Measurements from ENCODE around the gene STARD3. TPM values are rescaled to one million over a fixed set of nuclear protein-coding genes. Genes with fewer than 3 reads are reported as not detected.
"Not testable (repeated sequence)": the region's sequence is repeated elsewhere in the genome, so short reads cannot be mapped to it uniquely, and the experiment has no call there.

The STARD3 gene
- polyA plus RNA-seq, 4 donors: 41.7 to 58.7 (median 49.5) TPM

DNA sequence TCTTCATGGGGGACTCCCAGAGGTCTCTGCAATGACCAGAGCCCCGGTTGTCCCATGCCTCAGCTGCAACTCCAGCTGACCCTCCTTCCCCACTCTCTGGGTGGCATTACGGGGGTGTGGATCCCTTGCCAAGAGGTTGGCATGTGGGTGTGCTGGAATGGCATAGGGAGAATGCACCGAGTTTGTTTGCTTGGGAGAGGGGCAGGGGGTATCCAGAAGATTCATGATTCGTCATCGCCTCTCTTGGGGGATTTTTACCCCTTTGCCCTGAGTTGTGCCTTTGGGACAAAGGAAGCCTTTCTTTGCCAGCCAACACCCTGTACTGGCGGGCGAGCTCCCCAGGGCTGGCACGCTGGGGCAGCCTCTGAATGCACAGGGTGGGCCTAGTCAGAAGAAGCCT, 69.4 kb downstream of the STARD3 start:
- DNase-seq (ENCODE audit: low read depth in 4 of 4, low spot score in 3 of 4): no peak

DNA sequence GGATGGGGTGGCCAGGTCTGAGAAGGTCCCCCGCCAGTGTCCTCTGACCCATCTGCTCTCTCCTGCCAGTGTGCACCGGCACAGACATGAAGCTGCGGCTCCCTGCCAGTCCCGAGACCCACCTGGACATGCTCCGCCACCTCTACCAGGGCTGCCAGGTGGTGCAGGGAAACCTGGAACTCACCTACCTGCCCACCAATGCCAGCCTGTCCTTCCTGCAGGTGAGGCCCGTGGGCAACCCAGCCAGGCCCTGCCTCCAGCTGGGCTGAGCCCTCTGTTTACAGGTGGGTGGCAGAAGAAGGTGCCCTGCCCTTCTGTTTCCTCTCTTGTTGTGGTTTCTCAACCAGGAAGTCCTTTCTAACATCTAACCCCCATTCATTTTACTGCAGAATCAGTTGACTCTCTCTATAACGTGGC, 70.0 kb downstream of the STARD3 start:
- no peak for DNase-seq (ENCODE audit: low read depth in 4 of 4, low spot score in 3 of 4)

DNA sequence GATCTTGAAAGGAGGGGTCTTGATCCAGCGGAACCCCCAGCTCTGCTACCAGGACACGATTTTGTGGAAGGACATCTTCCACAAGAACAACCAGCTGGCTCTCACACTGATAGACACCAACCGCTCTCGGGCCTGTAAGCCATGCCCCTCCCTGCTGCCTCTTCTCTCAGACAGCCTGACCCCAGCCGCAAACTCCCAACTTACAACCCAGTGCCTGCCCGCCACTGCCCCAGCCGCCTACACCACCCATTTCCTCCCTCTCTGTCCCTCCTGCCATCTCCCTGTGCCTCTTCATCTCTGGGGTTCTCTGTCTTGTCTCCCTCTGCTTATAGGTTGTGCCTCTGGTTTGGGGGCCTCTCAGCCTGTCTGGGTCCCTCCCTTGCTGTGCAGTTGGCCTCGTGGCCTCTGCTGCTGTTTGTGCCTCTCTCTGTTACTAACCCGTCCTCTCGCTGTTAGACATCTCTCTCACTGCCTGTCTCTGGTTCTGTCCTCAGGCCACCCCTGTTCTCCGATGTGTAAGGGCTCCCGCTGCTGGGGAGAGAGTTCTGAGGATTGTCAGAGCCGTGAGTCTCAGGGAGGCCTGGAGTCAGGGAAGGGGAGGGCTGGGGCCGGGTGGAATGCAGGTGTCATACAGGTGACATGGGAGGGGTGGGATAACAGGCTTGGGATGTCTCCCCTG, 72.5 kb downstream of the STARD3 start:
- no peak for DNase-seq (ENCODE audit: low read depth in 4 of 4, low spot score in 3 of 4)

DNA sequence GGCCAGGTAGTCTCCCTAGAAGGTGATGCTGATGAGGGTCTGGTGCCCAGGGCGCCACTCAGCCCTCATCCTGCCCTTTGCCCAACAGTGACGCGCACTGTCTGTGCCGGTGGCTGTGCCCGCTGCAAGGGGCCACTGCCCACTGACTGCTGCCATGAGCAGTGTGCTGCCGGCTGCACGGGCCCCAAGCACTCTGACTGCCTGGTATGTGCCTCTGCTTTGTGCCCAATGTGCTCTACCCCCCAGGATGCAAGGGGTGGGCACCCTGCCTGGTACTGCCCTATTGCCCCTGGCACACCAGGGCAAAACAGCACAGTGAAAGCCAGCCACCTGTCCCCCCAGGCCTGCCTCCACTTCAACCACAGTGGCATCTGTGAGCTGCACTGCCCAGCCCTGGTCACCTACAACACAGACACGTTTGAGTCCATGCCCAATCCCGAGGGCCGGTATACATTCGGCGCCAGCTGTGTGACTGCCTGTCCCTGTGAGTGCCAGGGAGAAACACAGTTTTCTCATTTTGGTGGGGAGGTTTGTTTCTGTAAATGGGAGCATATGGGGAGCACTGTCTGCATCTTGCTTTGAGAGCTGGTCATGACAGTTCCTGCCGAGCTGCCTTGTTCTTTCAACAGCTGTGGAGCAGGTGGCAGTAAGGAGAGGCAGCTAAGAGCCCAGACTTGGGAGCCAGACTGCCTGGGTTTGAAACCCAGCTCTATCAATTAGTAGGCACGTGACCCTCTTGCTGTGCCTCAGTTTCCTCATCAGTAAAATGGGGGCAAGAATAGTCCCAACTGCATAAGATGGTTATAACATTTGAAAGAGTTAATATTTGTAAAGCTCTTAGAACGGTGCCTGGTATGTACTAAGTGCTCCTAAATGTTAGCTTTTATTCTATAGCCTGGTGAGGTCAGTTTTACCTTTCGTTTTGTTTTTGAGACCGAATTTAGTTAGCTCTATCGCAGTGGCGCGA, 73.3 kb downstream of the STARD3 start:
- no peak for DNase-seq (ENCODE audit: low read depth in 4 of 4, low spot score in 3 of 4)

DNA sequence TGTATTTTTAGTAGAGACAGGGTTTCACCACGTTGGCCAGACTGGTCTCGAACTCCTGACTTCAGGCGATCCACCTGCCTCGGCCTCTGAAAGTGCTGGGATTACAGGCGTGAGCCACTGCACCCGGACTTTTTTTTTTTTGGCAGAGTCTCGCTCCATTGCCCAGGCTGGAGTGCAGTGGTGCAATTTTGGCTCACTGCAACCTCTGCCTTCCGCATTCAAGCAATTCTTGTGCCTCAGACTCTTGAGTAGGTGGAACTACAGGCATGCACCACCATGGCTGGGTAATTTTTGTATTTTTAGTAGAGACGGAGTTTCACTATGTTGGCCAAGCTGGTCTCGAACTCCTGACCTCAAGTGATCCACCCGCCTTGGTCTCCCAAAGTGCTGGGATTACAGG, 74.1 kb downstream of the STARD3 start:
- not testable (repeated sequence) for DNase-seq (ENCODE audit: low read depth in 4 of 4, low spot score in 3 of 4)

DNA sequence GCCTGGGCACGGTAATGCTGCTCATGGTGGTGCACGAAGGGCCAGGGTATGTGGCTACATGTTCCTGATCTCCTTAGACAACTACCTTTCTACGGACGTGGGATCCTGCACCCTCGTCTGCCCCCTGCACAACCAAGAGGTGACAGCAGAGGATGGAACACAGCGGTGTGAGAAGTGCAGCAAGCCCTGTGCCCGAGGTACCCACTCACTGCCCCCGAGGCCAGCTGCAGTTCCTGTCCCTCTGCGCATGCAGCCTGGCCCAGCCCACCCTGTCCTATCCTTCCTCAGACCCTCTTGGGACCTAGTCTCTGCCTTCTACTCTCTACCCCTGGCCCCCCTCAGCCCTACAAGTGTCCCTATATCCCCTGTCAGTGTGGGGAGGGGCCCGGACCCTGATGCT, 74.9 kb downstream of the STARD3 start:
- DNase-seq (ENCODE audit: low read depth in 4 of 4, low spot score in 3 of 4): no peak

Other genes with a start within 250 kb of the STARD3 start
- gene FBXL20, start 235.5 kb upstream of the STARD3 start, polyA plus RNA-seq (ENCODE audit: insufficient read length in 4 of 4): 10 to 100 TPM; 12.9 to 14.3 (median 13.6) TPM
- gene MED1, start 185.9 kb upstream of the STARD3 start, polyA plus RNA-seq (ENCODE audit: insufficient read length in 4 of 4): 10 to 100 TPM; 48.9 to 58.7 (median 52.4) TPM
- 10 to 100 TPM; 43.2 to 58.5 (median 53.2) TPM for gene CDK12, start 175.7 kb upstream of the STARD3 start, polyA plus RNA-seq (ENCODE audit: insufficient read length in 4 of 4)
- under 1 TPM in 3 of 4 donors, not detected in 1; 0.03 to 0.12 (median 0.07) TPM for gene NEUROD2, start 29.2 kb upstream of the STARD3 start, polyA plus RNA-seq (ENCODE audit: insufficient read length in 4 of 4)
- 10 to 100 TPM; 12.2 to 46.4 (median 20.3) TPM for gene PPP1R1B, start 10.2 kb upstream of the STARD3 start, polyA plus RNA-seq (ENCODE audit: insufficient read length in 4 of 4)
- 1 to 10 TPM in 3 of 4 donors, under 1 TPM in 1; 0.96 to 2.9 (median 1.8) TPM for gene TCAP, start 28.2 kb downstream of the STARD3 start, polyA plus RNA-seq (ENCODE audit: insufficient read length in 4 of 4)
- gene PNMT, start 31.3 kb downstream of the STARD3 start, polyA plus RNA-seq (ENCODE audit: insufficient read length in 4 of 4): 1 to 10 TPM in 3 of 4 donors, under 1 TPM in 1; 0.22 to 4.5 (median 1.8) TPM
- 10 to 100 TPM; 26.5 to 45.9 (median 33.8) TPM for gene PGAP3, start 50.9 kb downstream of the STARD3 start, polyA plus RNA-seq (ENCODE audit: insufficient read length in 4 of 4)
- gene ERBB2, start 62.9 kb downstream of the STARD3 start, polyA plus RNA-seq (ENCODE audit: insufficient read length in 4 of 4): 100 to 1,000 TPM; 103 to 205 (median 178) TPM
- 10 to 100 TPM; 19.6 to 37.8 (median 34.2) TPM for gene MIEN1, start 93.4 kb downstream of the STARD3 start, polyA plus RNA-seq (ENCODE audit: insufficient read length in 4 of 4)
- gene GRB7, start 100.8 kb downstream of the STARD3 start, polyA plus RNA-seq (ENCODE audit: insufficient read length in 4 of 4): 10 to 100 TPM in 3 of 4 donors, 1 to 10 TPM in 1; 2.7 to 48.8 (median 33.1) TPM
- under 1 TPM; 0.23 to 0.35 (median 0.30) TPM for gene IKZF3, start 227.2 kb downstream of the STARD3 start, polyA plus RNA-seq (ENCODE audit: insufficient read length in 4 of 4)
- not detected for gene ZPBP2, start 231.1 kb downstream of the STARD3 start, polyA plus RNA-seq (ENCODE audit: insufficient read length in 4 of 4)

Measured in left renal pelvis (tissue), 4 donors.